HepG2 (cell line): ENCODE data around the gene NEGR1. TPM values are rescaled to one million over a fixed set of nuclear protein-coding genes. Genes with fewer than 3 reads are reported as not detected.

ENCODE experiments used
- ATAC-seq: fragments of 200-7000 bp; cut with Tn5 transposase; 3 replicates; pipeline ENCODE4 v1.9.1; 2020; ENCODE audit warnings: mild to moderate bottlenecking, moderate library complexity
- BruUV-seq: library from RNA; stranded (reverse); fragments of 400-500 nt; replicated peaks from 2 replicates; lab custom pipeline; 2021; lab: Mats Ljungman, UMichigan
- CTCF ChIA-PET: fragments of 300-600 bp; formaldehyde crosslinking; extraction: SDS; loops from one replicate; lab custom pipeline; 2021; ENCODE audit warnings: low total read pairs, inconsistent platforms, low intra/inter-chr PET ratio; lab: Yijun Ruan, JAX
- POLR2A ChIA-PET: fragments of 350-600 bp; sonication (Branson Sonifier 250); formaldehyde crosslinking; loops from one replicate; lab custom pipeline; 2020; ENCODE audit warnings: antibody characterized with exemption, inconsistent platforms; lab: Yijun Ruan, JAX
- DNase-seq: peaks from one replicate; pipeline ENCODE4 v3.0.0-alpha.2; 2015; ENCODE audit warnings: low spot score
- FAIRE-seq: peaks from 3 replicates; lab custom pipeline; 2011; peaks lifted over from hg19 to GRCh38; lab: Jason Lieb, UNC
- H2AFZ ChIP-seq: one replicate; pipeline ENCODE4 v1.6.1; 2011; ENCODE audit warnings: low read length, inconsistent platforms
- H3K27ac ChIP-seq: fragments of 300-600 bp; 3 replicates; pipeline ENCODE4 v1.8.0; 2011; ENCODE audit warnings: mixed run types, mild to moderate bottlenecking, mixed read lengths, low read length, inconsistent platforms; ENCODE audit not compliant: insufficient read depth; ENCODE audit errors: extremely low read length
- H3K27me3 ChIP-seq, 2 experiments: fragments of 200-600 bp in 1 of 2; 2 replicates in 1 of 2; 3 replicates in 1 of 2; pipeline versions ENCODE4 v1.6.0 to v1.8.0; 2011; ENCODE audit warnings: low read length in 2 of 2, mild to moderate bottlenecking in 2 of 2, moderate library complexity in 2 of 2, inconsistent platforms in 1 of 2; ENCODE audit not compliant: insufficient read depth in 2 of 2, control insufficient read depth in 1 of 2
- H3K36me3 ChIP-seq, 2 experiments: fragments of 200-600 bp in 1 of 2; replicated peaks in 1 of 2; 2 replicates in 1 of 2; 3 replicates in 1 of 2; pipeline versions ENCODE4 v1.5.1 to v1.8.0; 2011; ENCODE audit warnings: low read length in 2 of 2, inconsistent platforms in 1 of 2; ENCODE audit not compliant: insufficient read depth in 2 of 2, control insufficient read depth in 1 of 2
- H3K4me1 ChIP-seq: 2 replicates; pipeline ENCODE4 v1.5.1; 2012; ENCODE audit warnings: low read length, inconsistent platforms; ENCODE audit not compliant: insufficient read depth
- H3K4me2 ChIP-seq: 2 replicates; pipeline ENCODE4 v1.6.0; 2011; ENCODE audit warnings: low read depth, low read length, inconsistent platforms
- H3K4me3 ChIP-seq, 3 experiments: fragments of 200-600 bp in 1 of 3; sonication (generic), shearing (Covaris generic) in 1 of 3; replicated peaks in 1 of 3; 2 replicates each; pipeline ENCODE4 v1.5.1; 2011 to 2016; ENCODE audit warnings: low read length in 3 of 3, inconsistent platforms in 2 of 3, low read depth in 2 of 3, mild to moderate bottlenecking in 2 of 3, control low read depth in 1 of 3, mixed read lengths in 1 of 3; ENCODE audit not compliant: insufficient read depth in 1 of 3
- H3K79me2 ChIP-seq: one replicate; pipeline ENCODE4 v1.6.1; 2011; ENCODE audit warnings: low read length, inconsistent platforms; ENCODE audit not compliant: insufficient read depth
- H3K9ac ChIP-seq: 2 replicates; pipeline ENCODE4 v1.6.0; 2011; ENCODE audit warnings: mild to moderate bottlenecking, low read depth, low read length, inconsistent platforms; ENCODE audit not compliant: insufficient read depth
- H3K9me3 ChIP-seq: 2 replicates; pipeline ENCODE4 v1.5.1; 2012; ENCODE audit warnings: mild to moderate bottlenecking, low read length
- H4K20me1 ChIP-seq: 2 replicates; pipeline ENCODE4 v1.6.0; 2011; ENCODE audit warnings: inconsistent platforms, mild to moderate bottlenecking, low read length, moderate library complexity; ENCODE audit not compliant: insufficient read depth
- FOXA3 ChIP-seq: IDR thresholded peaks from 2 replicates; pipeline ENCODE4 v1.6.1; 2016; ENCODE audit warnings: missing genetic modification reagents, missing compliant biosample characterization
- MEIS2 ChIP-seq: sonication (generic); formaldehyde crosslinking; IDR thresholded peaks from 2 replicates; pipeline ENCODE4 v1.9.0; 2021; ENCODE audit warnings: mild to moderate bottlenecking, missing genetic modification reagents
- YEATS2 ChIP-seq: sonication (generic); formaldehyde crosslinking; IDR thresholded peaks from 2 replicates; pipeline ENCODE4 v1.4.0; 2020; ENCODE audit warnings: missing genetic modification reagents, borderline replicate concordance
- ZNF614 ChIP-seq: IDR thresholded peaks from 2 replicates; pipeline ENCODE4 v1.6.1; 2018; ENCODE audit warnings: missing biosample characterization, missing genetic modification reagents, inconsistent platforms, borderline replicate concordance
- ZNF691 ChIP-seq: sonication (generic); formaldehyde crosslinking; IDR thresholded peaks from 2 replicates; pipeline ENCODE4 v1.4.0; 2020; ENCODE audit warnings: missing genetic modification reagents, low read depth, mild to moderate bottlenecking, borderline replicate concordance
- ZNF704 ChIP-seq: sonication (generic); formaldehyde crosslinking; IDR thresholded peaks from 2 replicates; pipeline ENCODE4 v1.8.1; 2023; ENCODE audit warnings: mild to moderate bottlenecking, inconsistent platforms, moderate library complexity, missing genetic modification reagents, borderline replicate concordance
- ZNF724P ChIP-seq: sonication (generic); formaldehyde crosslinking; IDR thresholded peaks from 2 replicates; pipeline ENCODE4 v1.8.0; 2022; ENCODE audit warnings: missing genetic modification reagents, borderline replicate concordance
- ZNF766 ChIP-seq: sonication (generic); formaldehyde crosslinking; IDR thresholded peaks from 2 replicates; pipeline ENCODE4 v1.5.0; 2020; ENCODE audit warnings: missing genetic modification reagents, borderline replicate concordance
- ZSCAN25 ChIP-seq: sonication (generic); formaldehyde crosslinking; IDR thresholded peaks from 2 replicates; pipeline ENCODE4 v1.8.0; 2022; ENCODE audit warnings: mild to moderate bottlenecking, missing genetic modification reagents
- ZSCAN31 ChIP-seq: sonication (generic); formaldehyde crosslinking; IDR thresholded peaks from 2 replicates; pipeline ENCODE4 v1.5.0; 2020; ENCODE audit warnings: low read depth, mild to moderate bottlenecking, missing genetic modification reagents
- WGBS: methylation state at CpG from one replicate; pipeline ENCODE4 v1.1.6; 2017; ENCODE audit warnings: low lambda C conversion rate; 5-methylcytosine and 5-hydroxymethylcytosine counted together
- in situ Hi-C: cut with HindIII; loops from 2 replicates; pipeline ENCODE4 v1.10.0; 2017; ENCODE audit warnings: low pct_unique_long_range_greater_than_20kb; ENCODE audit not compliant: extremely low pct_ligation_motif_present
- intact Hi-C: fragments of 100-400 bp; cut with micrococcal nuclease; formaldehyde crosslinking; loops from one replicate; pipeline ENCODE4 v1.10.0; 2022; ENCODE audit not compliant: unreplicated experiment
- polyA plus RNA-seq, 8 experiments: library from polyadenylated mRNA; depleted of rRNA in 3 of 8; stranded (reverse) in 7 of 8; unstranded in 1 of 8; fragments of >200 nt; fragmentation: Illumina TruSeq in 4 of 8; extraction: Trizol in 4 of 8; gene quantifications; 2 replicates each; pipeline versions ENCODE4 v1.2.1 to v1.2.3, GENCODE V29; 2011 to 2016; ENCODE audit warnings: low read depth in 4 of 8, missing spikeins in 1 of 8, mixed read lengths in 1 of 8; ENCODE audit not compliant: insufficient read depth in 1 of 8
- total RNA-seq, 5 experiments: library from RNA; depleted of rRNA; stranded (reverse); fragments of >200 nt; fragmentation: Illumina TruSeq; extraction: Trizol; gene quantifications; 2 replicates each; pipeline ENCODE4 v1.2.3, GENCODE V29; 2016; ENCODE audit warnings: low read depth in 1 of 5

NEGR1 gene
- total and polyA plus RNA-seq, 2 of the 13 experiments (the other 11 are each of a cell fraction or from before 2014, with no cell fraction given) = not detected

- Histone ChIP-seq H3K36me3 (no peaks in the 10 kb centered on the region), H3K27me3 (no peaks in the 10 kb centered on the region), H3K27ac (no peak overlapping the region), H4K20me1 (no peaks in the 10 kb centered on the region), H3K4me1 (no peaks in the 10 kb centered on the region), H3K9me3 (no peaks in the 10 kb centered on the region), H2AFZ (no peak overlapping the region), H3K79me2 (no peaks in the 10 kb centered on the region), H3K4me2 (no peak overlapping the region), H3K9ac (no peak overlapping the region), H3K4me3 (no peak overlapping the region)
- no TSS peak for BruUV-seq
- no peak for FAIRE-seq
- TF ChIP-seq FOXA3 = no peak
- TF ChIP-seq ZNF766 (CRISPR knock-in tag) = no peak
- TF ChIP-seq ZNF691 (CRISPR knock-in tag) = no peak
- no peak for TF ChIP-seq ZSCAN31 (CRISPR knock-in tag)
- TF ChIP-seq ZSCAN25 (CRISPR knock-in tag) = no peak
- no peak for TF ChIP-seq MEIS2 (CRISPR knock-in tag)
- TF ChIP-seq ZNF614 (CRISPR knock-in tag) = no peak
- no peak for TF ChIP-seq ZNF724P (CRISPR knock-in tag)
- no peak for TF ChIP-seq ZNF704 (CRISPR knock-in tag)
- no peak for TF ChIP-seq YEATS2
- intact Hi-C loops = loop anchor here (5.0 kb wide), 2 partner anchors 325 to 430 kb away; no protein-coding TSS in a partner anchor
- no peak for DNase-seq
- ChIA-PET POLR2A (no interaction called here), CTCF (no interaction called here)
- no peak for ATAC-seq
- in situ Hi-C loops = no loop called here
- WGBS = 22% methylated on average over 3 of the region's 3 CpGs
Observed at GRCh38 chr1:71522721-71523120, 759.6 kb downstream of the NEGR1 start.
